HG03280 (cell line): ENCODE data around the gene ASPRV1.
"Not testable (repeated sequence)": the region's sequence is repeated elsewhere in the genome, so short reads cannot be mapped to it uniquely, and the experiment has no call there.

Experiments used
- ATAC-seq: cut with Tn5 transposase; IDR thresholded peaks from one replicate; pipeline ENCODE4 v1.9.1; 2021; ENCODE audit warnings: mild to moderate bottlenecking, moderate library complexity; ENCODE audit not compliant: unreplicated experiment

ASPRV1 gene

DNA sequence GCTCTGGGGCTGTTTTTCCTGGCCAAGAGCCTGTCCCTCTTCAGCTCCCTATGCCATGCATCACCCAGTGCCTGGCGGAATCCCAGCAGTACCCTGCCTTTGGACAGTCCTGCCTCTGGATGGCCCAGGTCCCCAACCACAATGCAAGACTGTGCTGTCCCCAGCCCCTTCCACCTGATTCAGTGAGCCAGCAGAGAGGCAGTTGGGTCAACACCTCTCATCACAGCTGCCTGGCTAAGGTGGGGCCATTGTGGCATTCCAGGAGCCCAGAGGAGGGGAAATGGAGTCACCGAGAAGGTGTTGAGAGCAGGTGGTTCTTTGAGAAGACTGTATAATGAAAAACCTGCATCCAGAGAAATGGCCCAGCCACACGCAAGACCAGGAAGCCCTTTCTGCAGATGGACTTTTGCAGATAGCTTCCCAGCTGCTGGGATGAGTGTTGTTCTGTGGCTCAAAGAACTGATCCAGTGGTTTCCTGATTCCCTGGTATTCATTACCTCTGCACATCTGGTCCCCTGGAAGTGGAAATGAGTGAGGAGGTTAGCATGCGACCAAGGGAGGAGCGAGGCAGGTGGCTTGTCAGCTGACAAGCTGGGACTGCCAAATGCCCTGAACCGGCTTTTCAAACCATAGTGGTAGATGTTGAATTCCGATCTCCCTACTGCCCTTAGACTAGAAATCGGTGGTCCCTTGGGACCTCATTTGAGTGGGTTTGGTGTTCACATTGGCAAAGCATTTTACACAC is 1.7 kb upstream of the ASPRV1 start:
- ATAC-seq = no peak

DNA sequence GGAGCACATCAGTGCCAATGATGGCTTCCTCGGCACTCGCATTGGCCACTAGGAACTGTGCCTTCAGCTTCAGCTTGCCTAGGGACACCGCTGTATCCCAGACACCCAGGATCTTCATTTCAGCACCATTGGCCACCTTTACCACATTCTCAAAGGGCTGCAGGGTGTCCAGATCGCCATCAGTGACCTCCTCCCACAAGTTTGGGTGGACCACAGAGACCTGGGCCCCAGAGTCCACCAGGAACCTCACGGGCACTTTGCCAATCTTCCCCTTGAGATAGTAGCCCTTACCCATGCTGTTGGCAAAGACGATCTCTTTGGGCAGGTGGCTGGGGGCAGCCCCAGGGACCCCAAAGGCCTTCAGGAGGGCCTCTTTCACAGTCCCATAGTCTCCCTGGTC is 610 bp downstream of the ASPRV1 start:
- ATAC-seq = no peak

DNA sequence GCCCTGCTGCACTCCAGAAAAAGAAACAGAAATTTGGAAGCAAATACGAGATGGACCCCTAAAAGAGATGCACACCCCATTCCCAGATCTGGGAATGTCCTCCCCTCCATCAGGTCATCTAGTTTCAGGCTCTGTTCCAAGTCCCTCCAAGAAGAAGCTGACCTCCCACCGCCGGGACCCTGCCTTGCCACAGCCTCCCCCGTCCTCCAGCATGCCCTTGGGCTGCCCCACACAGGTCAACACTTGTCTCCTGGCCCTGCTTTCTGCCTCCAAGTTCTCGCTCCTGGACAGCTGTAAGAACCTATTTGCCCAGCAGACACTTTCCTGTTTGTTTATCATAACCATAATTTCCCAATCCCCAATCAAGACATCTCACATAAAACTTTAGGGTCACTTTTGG is 2.0 kb downstream of the ASPRV1 start:
- no peak for ATAC-seq

DNA sequence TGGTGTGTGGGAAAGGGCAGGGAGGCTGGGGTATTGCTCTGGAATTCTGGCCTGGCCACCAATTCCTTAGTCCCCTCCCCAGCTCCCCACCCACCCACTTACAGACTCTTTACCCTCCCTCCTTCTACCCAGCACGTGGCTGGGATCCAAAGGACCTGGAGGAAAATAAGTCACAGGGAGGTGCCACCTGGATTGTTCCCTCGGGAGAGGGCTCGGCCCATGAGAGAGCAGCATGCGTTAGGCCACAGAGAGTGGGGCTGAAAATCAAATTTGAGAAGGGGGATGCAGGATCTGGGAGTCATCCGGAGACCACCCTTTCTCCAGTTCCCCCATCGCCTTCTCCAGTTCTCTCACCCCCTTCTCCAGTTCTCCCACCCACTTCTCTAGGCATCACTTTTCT is 3.0 kb downstream of the ASPRV1 start:
- no peak for ATAC-seq

DNA sequence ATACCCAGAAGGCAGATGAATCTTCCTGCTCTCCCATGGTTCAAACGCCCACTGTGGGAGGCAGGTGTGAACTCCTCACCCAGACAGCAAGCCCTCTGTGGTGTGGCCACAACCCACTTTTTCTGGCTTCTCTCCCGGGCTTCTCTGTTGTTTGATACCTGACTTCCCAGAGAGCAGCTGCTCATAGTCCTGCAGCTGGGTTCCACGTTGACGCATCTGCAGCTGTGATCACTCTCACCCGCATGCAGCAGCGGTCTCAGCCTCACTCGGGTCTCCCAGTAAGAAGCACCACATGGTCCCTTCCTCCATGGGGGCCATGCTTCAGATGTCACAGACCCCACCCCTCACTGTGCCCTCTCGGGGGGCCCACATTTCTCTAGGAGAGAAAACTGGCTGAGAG is 3.5 kb downstream of the ASPRV1 start:
- no peak for ATAC-seq

DNA sequence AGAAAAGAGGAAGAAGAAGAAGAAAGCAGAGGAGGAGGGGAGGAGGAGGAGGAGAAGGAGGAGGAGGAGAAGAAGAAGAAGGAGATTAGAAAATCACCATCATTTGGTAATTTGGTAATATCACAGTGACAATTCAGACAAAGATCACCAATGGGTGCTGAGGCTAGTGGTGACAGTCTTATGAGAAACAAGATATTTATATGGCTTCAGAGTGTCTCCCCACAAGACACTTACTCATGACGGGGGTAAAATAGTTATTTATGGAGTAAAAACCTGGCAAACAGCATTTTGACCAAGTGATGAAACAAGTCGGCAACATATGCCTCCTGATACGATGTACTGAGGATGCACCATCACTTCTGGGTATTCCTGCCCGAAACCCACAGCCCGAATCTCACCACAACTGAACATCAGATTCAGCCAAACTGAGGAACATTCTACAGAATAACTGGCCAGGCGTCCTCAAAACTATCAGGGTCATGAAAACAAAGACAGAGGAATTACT is 4.9 kb downstream of the ASPRV1 start:
- no peak for ATAC-seq

DNA sequence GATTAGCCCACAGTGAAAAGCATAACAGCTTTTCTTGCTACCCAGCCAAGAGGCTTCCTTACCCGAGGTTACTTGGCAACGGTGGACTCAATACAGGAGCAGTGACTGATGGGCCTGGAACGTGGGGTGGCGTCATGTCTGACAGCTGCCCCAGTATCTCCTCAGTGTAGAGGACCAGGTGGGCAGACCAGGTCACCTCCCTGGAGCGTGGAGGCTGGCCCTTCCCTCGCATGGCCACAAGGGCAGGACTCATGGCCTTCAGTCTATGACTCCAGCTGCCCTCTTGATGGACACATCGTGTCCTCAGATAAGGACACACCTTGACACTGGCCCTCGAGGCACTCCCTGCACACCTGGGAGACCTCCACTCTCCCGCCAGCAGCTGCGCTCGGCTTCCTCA is 6.4 kb downstream of the ASPRV1 start:
- ATAC-seq = no peak

DNA sequence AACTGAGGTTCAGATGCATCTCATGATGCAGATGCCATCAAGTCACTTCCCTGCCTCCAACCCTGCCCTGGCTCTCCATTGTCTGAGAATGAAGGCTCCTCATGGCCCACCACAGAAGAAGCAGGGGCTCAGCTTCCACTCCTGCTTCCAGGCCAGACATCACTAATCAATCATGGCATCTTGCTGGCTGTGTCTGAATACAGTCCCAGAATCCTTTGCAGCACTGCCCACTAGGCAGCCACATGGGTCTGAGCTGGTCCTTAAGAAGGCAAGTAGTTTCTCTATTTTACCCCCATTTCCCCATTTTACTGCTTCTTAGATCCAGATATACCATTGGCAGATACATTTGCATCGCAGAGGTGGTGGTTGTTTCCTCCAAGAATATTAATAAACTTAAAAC is 7.3 kb downstream of the ASPRV1 start:
- no peak for ATAC-seq

DNA sequence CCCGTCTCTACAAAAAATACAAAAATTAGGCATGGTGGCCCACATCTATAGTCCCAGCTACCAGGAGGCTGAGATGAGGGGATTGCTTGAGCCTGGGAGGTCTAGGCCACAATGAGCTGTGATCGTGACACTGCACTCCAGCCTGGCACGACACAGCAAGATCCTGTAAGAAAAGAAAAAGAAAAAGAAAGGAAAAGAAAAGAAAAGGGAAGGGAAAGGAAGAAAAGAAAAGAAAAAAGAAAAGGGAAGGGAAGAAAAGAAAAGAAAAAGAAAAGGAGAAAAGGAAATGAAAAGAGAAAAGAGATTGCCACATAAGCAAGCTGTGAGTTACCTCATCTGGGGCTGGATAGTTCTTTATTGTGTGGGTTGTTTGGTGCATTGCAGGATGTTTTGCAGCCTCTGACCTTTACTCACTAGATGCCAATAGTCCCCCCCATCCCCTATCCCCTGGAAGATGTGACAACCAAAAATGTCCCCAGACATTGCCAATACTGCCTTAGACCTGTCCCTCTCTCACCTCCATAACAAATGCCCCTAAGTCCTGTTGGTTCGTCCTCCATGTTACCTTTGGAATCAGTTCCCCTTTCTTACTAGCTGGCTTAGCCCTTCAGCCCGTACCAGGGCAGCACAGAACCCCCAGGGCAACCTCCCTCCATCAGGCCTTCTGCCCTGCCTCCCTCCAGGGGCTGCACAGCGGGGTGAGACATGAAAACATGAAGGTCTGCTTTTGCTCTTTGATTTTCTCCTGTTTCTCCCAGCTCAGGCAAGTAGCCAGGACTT is 8.9 kb downstream of the ASPRV1 start:
- no peak for ATAC-seq

DNA sequence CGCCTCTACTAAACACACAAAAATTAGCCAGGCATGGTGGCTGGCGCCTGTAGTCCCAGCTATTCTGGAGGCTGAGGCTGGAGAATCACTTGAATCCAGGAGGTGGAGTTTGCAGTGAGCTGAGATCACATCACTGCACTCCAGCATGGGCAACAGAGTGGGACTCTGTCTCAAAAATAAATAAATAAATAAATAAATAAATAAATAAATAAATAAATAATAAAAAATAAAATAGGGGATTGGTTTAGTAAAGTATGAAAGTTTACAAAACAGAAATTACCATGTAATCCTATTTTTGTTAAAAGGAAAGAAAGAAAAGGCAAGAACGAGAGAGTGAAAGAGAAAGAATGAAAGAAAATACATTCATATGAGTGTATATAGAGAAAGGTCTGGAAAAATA is 10.8 kb downstream of the ASPRV1 start:
- not testable (repeated sequence) for ATAC-seq

DNA sequence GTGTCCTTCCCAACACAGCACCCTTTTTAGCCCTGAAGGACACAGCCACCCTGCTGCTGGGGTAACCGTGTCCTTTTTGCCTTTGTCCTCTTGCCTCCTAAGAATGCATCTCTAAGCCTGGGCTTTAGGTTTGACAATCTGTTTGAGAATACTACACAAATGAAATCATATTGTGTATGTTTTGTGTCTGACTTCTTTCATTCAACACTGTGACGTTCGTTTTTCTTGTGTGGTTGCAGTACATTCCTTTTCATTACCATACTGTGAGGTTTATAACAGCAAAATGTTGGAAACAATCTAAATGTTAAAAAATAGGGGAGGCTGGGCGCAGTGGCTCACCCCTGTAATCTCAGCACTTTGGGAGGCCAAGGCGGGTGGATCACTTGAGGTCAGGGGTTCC is 11.2 kb downstream of the ASPRV1 start:
- ATAC-seq = no peak

DNA sequence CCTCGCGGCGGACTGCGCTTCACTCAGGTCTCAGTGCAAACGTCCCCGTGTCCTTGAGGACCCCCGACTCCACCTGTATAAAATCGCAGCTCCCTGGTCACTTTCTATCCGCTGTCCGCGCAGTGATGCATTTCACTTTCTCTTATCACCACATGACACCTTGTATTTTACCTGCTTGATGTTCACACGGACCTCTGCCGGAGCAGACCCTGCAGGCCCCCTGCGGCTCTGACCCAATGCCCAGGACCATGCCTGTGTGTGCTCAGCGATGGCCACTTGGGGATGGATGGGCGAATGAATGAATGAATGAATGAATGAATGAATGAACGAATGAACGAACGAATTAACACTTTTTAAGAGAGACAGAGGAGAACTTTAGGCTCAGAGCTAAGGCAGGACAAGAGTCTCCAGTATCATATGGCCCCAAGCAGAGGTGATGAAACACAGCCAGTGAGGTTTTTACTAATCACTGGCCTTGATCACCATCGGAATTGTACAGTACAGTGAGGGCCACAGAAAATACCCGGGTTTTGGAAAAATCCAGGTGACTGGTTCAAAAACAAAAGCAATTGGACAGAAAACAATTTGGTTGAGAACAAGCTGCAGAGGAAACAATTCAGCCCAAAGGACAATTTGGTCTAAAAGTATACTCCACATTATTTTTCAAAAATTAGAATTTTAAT is 12.3 kb downstream of the ASPRV1 start:
- no peak for ATAC-seq

DNA sequence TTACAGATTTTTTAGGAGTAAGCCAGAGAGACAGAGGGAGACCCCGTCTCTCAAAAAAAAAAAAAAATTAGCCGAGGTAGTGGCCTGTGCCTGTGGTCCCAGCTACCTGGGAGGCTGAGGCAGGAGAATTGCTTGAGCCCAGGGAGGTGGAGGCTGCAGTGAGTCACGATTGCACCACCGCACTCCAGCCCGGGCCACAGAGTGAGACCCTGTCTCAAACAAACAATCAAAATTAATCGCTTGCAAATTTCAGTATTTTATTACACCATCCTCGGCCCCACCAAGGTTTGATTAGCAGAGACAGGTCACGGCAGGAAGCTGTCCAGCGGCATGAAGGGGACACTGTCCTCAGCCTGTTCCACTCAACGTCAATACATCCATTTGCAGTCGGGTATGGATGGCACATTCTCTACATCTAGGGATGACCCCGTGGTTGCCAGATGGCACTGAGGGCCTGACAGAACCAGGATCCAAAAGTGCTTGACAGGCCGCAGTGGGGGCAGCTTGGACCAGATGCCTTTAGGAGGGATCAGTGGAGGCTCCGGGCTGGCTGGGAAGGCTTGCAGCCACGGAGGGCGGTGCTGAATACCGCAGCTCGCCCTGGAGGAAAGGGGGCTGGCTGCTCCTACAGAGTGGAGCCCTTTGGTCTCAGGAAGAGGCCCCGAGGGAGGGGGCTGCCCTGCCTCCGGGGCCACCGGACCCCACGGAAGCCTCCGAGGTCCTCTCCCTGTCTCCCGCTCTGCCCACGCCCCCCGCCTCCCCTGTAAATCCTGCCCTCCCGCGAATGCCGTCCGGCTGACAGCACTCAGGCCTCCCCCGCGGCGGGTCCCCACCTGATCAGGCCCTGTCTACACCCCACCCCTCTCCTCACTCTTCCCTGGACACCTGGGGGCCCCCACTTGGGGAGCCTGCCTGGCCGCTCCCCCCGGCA is 13.1 kb downstream of the ASPRV1 start:
- ATAC-seq = no peak

DNA sequence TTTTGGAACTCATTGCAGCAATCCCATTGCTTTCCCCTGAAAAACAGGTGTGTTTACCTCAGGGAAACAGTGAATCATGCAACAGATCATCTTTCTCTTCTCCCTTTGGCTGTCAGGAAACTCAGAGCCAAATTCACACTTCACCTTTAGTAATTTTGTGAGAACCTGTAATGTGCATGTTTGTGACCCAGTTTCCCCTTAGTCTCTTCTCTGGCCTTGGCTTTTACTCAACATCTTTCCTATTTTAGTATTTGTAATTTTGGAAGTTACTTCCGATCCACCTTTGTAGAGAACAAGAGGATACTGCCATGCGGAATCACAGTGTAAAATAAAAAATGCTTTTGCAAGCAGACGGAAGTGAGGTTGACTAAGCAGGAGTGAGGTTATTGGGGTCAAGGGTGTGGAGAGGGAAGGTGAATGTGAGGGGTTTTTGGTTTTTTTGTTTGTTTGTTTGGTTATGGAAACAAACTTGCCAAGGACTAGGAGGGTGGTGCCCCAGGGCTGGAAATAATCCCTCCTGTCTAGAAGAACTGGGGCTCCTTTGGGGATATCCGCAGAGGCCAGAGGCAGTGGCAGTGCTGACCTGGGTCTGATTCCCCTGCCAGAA is 14.0 kb downstream of the ASPRV1 start:
- no peak for ATAC-seq

DNA sequence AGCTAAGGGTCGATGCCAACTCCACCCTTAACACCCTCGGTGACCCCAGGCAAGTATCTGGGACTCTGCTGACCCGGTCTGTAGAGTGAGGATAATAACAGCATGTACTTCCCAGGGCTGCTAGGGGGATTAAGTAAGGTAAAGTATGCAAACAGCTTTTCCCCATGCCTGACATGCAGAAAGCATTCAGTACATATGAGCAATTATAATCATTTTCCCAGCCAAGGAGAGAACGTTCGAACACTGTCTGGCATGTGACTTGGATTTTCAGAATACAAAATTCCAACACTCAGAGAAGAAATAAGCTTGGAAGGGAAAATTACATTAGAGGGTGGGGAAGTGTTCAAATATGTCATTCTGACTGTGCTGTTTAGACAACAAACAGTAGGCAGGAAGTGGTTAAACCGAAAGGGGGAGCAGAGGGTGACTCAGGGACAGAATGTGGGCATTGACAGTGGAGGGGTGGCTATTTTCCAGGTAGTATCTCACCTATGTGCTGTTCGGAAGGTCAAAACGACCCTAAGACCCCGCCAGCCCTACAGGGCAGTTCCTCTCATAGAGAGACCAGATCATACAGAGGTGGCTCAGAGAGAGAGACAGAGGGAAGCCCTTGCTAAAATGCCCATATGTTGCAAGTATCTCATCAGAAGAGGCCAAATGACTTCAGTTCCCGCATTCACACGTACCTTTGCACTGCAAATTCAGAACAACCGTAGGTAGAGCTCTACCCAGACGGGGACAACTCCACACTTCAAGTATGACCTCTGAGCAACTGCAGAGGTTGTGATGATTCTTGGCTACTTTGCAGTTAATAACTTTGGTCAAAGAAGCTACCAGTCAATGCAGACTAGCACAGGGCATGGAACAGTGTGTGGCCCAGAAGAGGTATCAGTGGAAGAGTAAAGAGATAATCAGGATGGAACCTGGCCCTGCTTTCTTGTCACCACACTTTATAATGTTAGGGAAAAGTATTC is 14.8 kb downstream of the ASPRV1 start:
- ATAC-seq = peak; percentile 80

DNA sequence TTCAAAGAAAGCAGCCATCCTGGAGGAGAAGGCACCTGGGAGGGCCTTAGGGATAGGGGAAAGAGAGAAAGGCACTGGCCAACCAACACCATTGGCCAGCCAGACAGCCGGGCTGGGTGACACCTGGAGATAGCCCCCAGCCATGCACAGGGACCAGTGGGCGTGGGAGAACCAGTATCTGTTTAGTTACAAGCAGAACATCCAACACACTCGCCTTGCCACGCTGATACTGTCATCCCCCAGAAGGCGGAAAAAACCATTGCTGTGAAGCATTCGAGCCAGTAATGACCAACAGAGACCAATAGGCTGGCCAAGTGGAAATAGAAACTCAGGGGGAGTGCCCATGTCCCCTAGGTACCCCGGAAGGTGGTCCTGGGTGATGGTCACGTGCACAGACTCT is 15.5 kb downstream of the ASPRV1 start:
- ATAC-seq = no peak

DNA sequence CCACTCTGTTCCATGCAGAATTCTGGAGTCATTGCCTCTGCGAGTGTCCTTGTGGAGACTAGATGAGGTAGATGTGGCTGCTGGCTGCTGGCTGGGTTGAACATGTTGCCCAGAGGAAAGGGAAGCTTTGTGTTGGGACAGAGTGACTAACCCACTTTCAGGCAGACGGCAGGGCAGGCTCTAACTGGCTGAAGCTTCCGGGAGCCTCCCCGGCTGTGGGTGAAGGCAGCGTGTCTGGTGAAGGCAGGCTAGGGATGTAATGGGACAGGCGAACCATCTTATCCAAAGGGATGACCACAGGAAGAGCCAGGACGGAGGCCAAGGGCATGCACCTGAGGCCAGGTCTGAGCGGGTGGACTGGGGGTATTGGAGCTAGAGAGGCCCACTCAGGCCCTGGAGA is 16.0 kb downstream of the ASPRV1 start:
- ATAC-seq = no peak

DNA sequence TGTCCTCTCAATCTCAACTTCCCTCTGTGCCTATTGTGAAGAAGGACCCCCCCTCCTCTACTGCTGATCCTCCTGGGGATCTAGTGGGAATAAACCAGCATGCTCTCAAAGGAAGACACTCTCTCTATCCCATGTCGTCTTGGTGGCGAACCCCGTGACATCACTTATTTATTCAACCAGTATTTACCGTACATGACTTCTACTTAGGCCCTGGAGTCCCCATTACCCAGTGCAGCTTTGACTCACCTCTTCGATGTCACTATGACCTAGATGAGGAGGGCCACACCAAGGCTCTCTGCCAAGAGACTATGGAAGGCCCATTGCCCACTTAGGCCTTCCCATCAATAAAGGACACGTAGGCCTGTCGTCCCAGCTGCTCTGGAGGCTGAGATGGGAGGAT is 16.7 kb downstream of the ASPRV1 start:
- ATAC-seq = no peak
